Tibial nerve (tissue), 4 donors: Measurements from ENCODE around the gene COMT. TPM values are rescaled to one million over a fixed set of nuclear protein-coding genes. Genes with fewer than 3 reads are reported as not detected.

Experiments
- DNase-seq, 2 donors: peaks; one replicate each; pipeline ENCODE4 v3.0.0-alpha.2; 2019; ENCODE audit warnings: low spot score in 2 of 2
- H3K27ac ChIP-seq, 4 donors: fragments of 200-600 bp; sonication (generic) in 3 of 4; one replicate each; pipeline ENCODE4 v1.5.1; 2017 to 2019; ENCODE audit warnings: mild to moderate bottlenecking in 1 of 4
- H3K27me3 ChIP-seq, 2 donors: fragments of 200-600 bp; sonication (generic) in 1 of 2; one replicate each; pipeline versions ENCODE4 v1.5.1 to v1.6.0; 2017 to 2019
- H3K36me3 ChIP-seq, 3 donors: fragments of 200-600 bp; sonication (generic); one replicate each; pipeline ENCODE4 v1.5.1; 2018 to 2019
- H3K4me1 ChIP-seq, 4 donors: fragments of 200-600 bp; sonication (generic) in 3 of 4; one replicate each; pipeline ENCODE4 v1.5.1; 2017 to 2019
- H3K4me3 ChIP-seq, 4 donors: fragments of 200-600 bp; sonication (generic) in 3 of 4; one replicate each; pipeline ENCODE4 v1.5.1; 2017 to 2019; ENCODE audit warnings: mild to moderate bottlenecking in 1 of 4, moderate library complexity in 1 of 4
- H3K9me3 ChIP-seq, 4 donors: fragments of 200-600 bp; sonication (generic) in 3 of 4; one replicate each; pipeline ENCODE4 v1.5.1; 2017 to 2019
- EP300 ChIP-seq, 2 donors: sonication (generic); formaldehyde crosslinking; IDR thresholded peaks; one replicate each; pipeline ENCODE4 v1.6.1; 2017; ENCODE audit warnings: antibody characterized with exemption in 2 of 2, mild to moderate bottlenecking in 1 of 2
- POLR2A ChIP-seq, 2 donors: fragments of 450-650 bp; IDR thresholded peaks; one replicate each; pipeline ENCODE4 v1.6.1; 2017; ENCODE audit warnings: antibody characterized with exemption in 2 of 2, mild to moderate bottlenecking in 2 of 2, moderate library complexity in 2 of 2
- WGBS, 2 donors: methylation state at CpG; one replicate each; pipeline ENCODE4 v1.1.5; 2018; 5-methylcytosine and 5-hydroxymethylcytosine counted together
- total RNA-seq, 4 donors: library from RNA; depleted of rRNA; stranded (reverse); fragments of >200 nt; gene quantifications; one replicate each; pipeline ENCODE4 v1.1.0, GENCODE V29; 2016
- TF ChIP-seq, protein P1 (sequence below), 5 experiments: fragments of 200-600 bp in 3 of 5; fragments of 450-650 bp in 2 of 5; sonication (generic) in 3 of 5; IDR thresholded peaks; one replicate each; pipeline ENCODE4 v1.5.1; 2016 to 2019; ENCODE audit warnings: antibody characterized with exemption in 5 of 5, mild to moderate bottlenecking in 3 of 5, moderate library complexity in 2 of 5

The COMT gene
- total RNA-seq, 4 donors from 2014 or later: 212 to 306 (median 240) TPM

DNA sequence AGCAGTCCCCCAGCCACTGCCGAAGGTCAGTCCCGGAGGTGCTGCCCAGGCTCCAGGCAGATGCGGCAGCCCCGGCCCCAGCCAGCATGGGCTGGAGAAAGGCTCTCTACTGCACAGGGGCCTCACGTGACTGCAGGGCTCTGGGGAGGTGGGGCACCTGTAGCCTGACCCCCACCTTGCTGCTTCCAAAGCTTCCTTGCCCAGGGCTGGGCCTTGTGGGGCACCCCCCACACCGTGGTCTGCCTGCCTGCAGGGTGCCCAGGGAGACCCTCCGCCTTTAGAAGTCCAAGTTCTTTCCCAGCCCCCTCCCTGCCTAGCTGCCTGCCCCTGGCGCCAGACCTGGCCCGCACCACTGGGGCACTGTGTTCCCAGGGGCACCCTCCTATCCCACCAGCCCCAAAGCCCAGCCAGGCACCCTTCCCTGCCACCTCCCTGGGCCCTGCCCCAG lies 28.5 kb downstream of the COMT start:
- Histone ChIP-seq H3K4me1 (peaks cover 0 to 38% (median 8%) of the 10 kb centered on the region in 4 donors), H3K27ac (peak overlapping the region in 2 of 4 donors; percentile 69 to 73), H3K4me3 (no peak overlapping the region), H3K9me3 (no peaks in the 10 kb centered on the region), H3K27me3 (no peaks in the 10 kb centered on the region), H3K36me3 (peaks cover 0 to 86% (median 5%) of the 10 kb centered on the region in 3 donors)
- no peak for DNase-seq
- TF ChIP-seq POLR2A (IDR thresholded peaks at IDR 0.05) (no peak), EP300 (IDR thresholded peaks at IDR 0.05) (no peak)
- TF ChIP-seq, protein P1, sequence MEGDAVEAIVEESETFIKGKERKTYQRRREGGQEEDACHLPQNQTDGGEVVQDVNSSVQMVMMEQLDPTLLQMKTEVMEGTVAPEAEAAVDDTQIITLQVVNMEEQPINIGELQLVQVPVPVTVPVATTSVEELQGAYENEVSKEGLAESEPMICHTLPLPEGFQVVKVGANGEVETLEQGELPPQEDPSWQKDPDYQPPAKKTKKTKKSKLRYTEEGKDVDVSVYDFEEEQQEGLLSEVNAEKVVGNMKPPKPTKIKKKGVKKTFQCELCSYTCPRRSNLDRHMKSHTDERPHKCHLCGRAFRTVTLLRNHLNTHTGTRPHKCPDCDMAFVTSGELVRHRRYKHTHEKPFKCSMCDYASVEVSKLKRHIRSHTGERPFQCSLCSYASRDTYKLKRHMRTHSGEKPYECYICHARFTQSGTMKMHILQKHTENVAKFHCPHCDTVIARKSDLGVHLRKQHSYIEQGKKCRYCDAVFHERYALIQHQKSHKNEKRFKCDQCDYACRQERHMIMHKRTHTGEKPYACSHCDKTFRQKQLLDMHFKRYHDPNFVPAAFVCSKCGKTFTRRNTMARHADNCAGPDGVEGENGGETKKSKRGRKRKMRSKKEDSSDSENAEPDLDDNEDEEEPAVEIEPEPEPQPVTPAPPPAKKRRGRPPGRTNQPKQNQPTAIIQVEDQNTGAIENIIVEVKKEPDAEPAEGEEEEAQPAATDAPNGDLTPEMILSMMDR (IDR thresholded peaks at IDR 0.05): no peak
- 68 to 69% methylated on average over 9 of the region's 9 CpGs for WGBS, 2 donors

DNA sequence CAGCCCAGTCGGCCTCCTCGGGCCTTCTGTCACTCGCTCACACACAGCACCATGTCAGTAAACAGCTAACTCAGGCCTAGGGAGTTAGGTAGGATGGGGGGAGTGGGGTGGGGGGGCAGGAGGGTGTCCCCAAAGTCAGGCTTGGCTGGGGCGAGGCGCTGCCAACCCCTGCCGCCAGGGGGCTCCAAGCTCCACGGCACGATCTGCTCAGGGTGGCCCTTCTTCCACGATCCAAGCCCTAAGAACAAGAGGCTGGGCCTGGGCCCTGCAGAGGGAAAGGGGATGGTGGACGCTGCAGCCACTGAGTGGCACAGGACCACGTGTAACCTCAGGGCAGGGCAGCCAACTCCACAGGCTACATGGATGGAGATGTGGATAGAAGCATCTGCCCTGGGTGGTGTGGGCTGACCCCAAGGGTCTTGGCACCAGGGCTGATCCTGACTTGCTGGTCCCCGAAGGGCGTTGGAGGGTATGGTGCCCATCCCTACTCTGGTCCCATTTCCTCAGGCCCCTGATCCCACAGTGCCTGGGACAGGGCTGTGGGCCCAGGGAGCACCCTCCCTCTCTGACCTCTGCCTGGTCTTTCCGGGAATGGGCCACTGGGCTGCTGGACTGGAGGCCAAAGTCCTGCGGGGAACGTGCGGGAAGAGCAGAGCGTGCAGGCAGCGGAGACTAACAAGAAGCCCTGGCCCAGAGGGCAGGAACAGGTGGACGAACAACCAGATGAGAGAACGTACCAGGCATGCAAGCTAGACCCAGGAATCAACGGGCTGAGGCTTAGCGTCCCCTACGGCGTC lies 29.1 kb downstream of the COMT start:
- DNase-seq: peak; percentile 52 to 72
- H3K27ac ChIP-seq: peak overlapping the region in 3 of 4 donors; percentile 46 to 73 (median 69)
- peaks cover 0 to 86% (median 5%) of the 10 kb centered on the region in 3 donors for H3K36me3 ChIP-seq
- WGBS, 2 donors: 51 to 55% methylated on average over 22 to 25 of the region's 25 CpGs
- H3K4me1 ChIP-seq: peaks cover 0 to 41% (median 8%) of the 10 kb centered on the region in 4 donors
- H3K9me3 ChIP-seq: no peaks in the 10 kb centered on the region
- no peak for TF ChIP-seq POLR2A (IDR thresholded peaks at IDR 0.05)
- peak in 1 of 2 donors; percentile 4 for TF ChIP-seq EP300 (IDR thresholded peaks at IDR 0.05)
- TF ChIP-seq, protein P1 (IDR thresholded peaks at IDR 0.05): peak; percentile 93 to 98 (median 96)
- H3K27me3 ChIP-seq: no peaks in the 10 kb centered on the region
- H3K4me3 ChIP-seq: no peak overlapping the region

DNA sequence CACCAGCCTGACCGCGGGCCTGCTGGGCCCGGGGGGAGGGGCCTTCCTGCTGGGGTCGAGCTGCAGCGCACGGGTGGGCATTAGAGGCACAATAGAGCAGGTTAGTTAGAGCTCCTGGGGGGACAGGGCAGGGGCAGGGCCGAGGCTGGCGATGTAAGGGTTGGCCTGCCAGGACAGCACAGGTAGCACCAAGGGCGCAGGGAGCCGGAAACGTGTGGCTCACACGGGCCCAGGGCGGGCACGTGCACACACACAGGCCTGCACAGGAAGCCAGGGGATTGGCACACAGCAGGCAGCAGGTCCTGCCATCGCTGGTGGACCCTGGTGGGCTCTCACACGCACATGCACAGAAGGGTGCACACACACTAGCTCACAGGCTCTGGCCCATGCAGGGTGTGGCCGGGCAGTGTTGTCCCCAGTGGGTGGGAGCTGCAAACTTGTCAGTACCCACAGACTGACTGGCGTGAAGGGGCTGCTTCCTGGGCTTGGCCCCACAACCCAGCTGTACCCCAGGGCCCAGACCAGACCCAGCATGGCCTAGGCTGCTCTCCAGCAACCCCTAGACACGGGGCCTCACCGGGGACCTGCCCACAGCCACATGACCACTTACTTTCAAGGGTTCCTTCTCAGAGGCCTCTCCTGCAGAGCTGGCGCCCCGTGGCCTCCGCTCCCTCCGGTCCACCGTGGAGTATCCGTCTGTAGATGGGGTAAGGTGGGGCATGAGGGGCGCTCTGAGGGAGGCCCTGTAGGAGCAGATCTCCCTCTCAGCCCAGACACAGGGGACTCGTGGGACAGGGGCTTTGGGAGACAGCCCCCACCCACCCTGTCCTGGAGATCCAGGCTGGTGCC lies 29.9 kb downstream of the COMT start:
- Histone ChIP-seq H3K9me3 (no peaks in the 10 kb centered on the region), H3K27ac (peak overlapping the region in 2 of 4 donors; percentile 69 to 73), H3K27me3 (no peaks in the 10 kb centered on the region), H3K36me3 (peaks cover 0 to 85% (median 5%) of the 10 kb centered on the region in 3 donors), H3K4me3 (no peak overlapping the region), H3K4me1 (peaks cover 0 to 38% (median 8%) of the 10 kb centered on the region in 4 donors)
- WGBS, 2 donors: 52 to 63% methylated on average over 19 to 27 of the region's 28 CpGs
- DNase-seq: no peak
- TF ChIP-seq, protein P1 (IDR thresholded peaks at IDR 0.05): no peak
- TF ChIP-seq EP300 (IDR thresholded peaks at IDR 0.05) (no peak), POLR2A (IDR thresholded peaks at IDR 0.05) (no peak)

DNA sequence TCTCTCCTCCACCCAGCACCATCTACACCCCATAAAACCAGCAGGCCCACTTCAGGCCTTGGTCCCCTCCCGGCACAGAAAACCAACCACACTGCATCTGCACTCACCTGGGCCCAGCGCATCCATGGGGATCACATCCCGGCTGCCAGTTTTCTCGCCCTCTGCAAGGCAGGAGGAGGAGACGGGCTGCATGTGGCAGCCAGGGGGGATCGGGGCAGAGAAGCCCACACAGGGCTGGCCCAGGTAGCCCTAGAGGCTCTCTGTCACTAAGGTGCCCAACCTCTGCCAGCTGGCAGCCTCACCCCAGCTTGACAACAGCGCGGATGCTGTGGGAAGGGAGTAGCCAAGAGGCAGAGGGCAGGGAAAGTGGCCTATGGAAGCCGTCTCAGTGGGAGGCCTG lies 30.7 kb downstream of the COMT start:
- 77 to 84% methylated on average over 8 to 9 of the region's 9 CpGs for WGBS, 2 donors
- H3K4me3 ChIP-seq: no peak overlapping the region
- no peaks in the 10 kb centered on the region for H3K9me3 ChIP-seq
- peaks cover 0 to 38% (median 8%) of the 10 kb centered on the region in 4 donors for H3K4me1 ChIP-seq
- peak overlapping the region in 2 of 4 donors; percentile 69 to 73 for H3K27ac ChIP-seq
- H3K36me3 ChIP-seq: peaks cover 0 to 85% (median 5%) of the 10 kb centered on the region in 3 donors
- no peak for TF ChIP-seq POLR2A (IDR thresholded peaks at IDR 0.05)
- TF ChIP-seq, protein P1 (IDR thresholded peaks at IDR 0.05): no peak
- TF ChIP-seq EP300 (IDR thresholded peaks at IDR 0.05): no peak
- no peak for DNase-seq
- H3K27me3 ChIP-seq: no peaks in the 10 kb centered on the region
